RWPE1 (cell line): ENCODE measurements around the gene SLC25A25.

ENCODE experiments used
- CTCF ChIA-PET: fragments of 350-600 bp; sonication (Branson Sonifier 250); formaldehyde crosslinking; extraction: SDS; loops from one replicate; lab custom pipeline; 2021; lab: Yijun Ruan, JAX
- POLR2A ChIA-PET: fragments of 400-600 bp; formaldehyde crosslinking; extraction: SDS; loops from one replicate; lab custom pipeline; 2020; ENCODE audit warnings: antibody characterized with exemption; ENCODE audit not compliant: low non-redundant PET; lab: Yijun Ruan, JAX
- DNase-seq: peaks from one replicate; pipeline ENCODE4 v3.0.0; 2012; ENCODE audit warnings: low spot score
- H3K27ac ChIP-seq: fragments of 450-650 bp; 2 replicates; pipeline ENCODE4 v1.5.1; 2017
- TF ChIP-seq, protein P1 (sequence below): fragments of 450-650 bp; conservative IDR thresholded peaks from 2 replicates; pipeline ENCODE4 v1.5.1; 2017; ENCODE audit warnings: low read depth, mild to moderate bottlenecking

The SLC25A25 gene

GRCh38 chr9:128123451-128124080, 55.5 kb downstream of the SLC25A25 start:
- POLR2A ChIA-PET, result no interaction called here
- H3K27ac ChIP-seq, result peak overlapping the region; percentile 95; the same call in 1 of the 2 replicates
- DNase-seq, result no peak
- TF ChIP-seq, protein P1, sequence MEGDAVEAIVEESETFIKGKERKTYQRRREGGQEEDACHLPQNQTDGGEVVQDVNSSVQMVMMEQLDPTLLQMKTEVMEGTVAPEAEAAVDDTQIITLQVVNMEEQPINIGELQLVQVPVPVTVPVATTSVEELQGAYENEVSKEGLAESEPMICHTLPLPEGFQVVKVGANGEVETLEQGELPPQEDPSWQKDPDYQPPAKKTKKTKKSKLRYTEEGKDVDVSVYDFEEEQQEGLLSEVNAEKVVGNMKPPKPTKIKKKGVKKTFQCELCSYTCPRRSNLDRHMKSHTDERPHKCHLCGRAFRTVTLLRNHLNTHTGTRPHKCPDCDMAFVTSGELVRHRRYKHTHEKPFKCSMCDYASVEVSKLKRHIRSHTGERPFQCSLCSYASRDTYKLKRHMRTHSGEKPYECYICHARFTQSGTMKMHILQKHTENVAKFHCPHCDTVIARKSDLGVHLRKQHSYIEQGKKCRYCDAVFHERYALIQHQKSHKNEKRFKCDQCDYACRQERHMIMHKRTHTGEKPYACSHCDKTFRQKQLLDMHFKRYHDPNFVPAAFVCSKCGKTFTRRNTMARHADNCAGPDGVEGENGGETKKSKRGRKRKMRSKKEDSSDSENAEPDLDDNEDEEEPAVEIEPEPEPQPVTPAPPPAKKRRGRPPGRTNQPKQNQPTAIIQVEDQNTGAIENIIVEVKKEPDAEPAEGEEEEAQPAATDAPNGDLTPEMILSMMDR, result no peak
- CTCF ChIA-PET, result interaction anchor here (1.4 kb wide), 1 partner anchor 37 kb away, joined by 5 read pairs; no protein-coding TSS in a partner anchor

- H3K27ac ChIP-seq, result peak overlapping the region; percentile 95
- CTCF ChIA-PET, result interaction anchor here (0.6 to 1.6 kb wide), 18 partner anchors 9 to 976 kb away, joined by 3 to 11 read pairs (median 4); partner anchors contain the start of gene BBLN
- TF ChIP-seq, protein P1, result no peak
- DNase-seq, result no peak
- POLR2A ChIA-PET, result no interaction called here
Measured at GRCh38 chr9:128124451-128124850, 56.4 kb downstream of the SLC25A25 start.

- TF ChIP-seq, protein P1, result peak; percentile 91
- H3K27ac ChIP-seq, result peak overlapping the region; percentile 95
- ChIA-PET CTCF (interaction anchor here (0.6 to 4.2 kb wide), 19 partner anchors 7 to 975 kb away, joined by 3 to 40 read pairs (median 4); partner anchors contain the start of gene BBLN), POLR2A (interaction anchor here (0.6 kb wide), 1 partner anchor 58 kb away, joined by 3 read pairs; no protein-coding TSS in a partner anchor)
- no peak for DNase-seq
Measured at GRCh38 chr9:128124873-128125579, 57.0 kb downstream of the SLC25A25 start.

GRCh38 chr9:128125580-128126354, 57.7 kb downstream of the SLC25A25 start:
- TF ChIP-seq, protein P1, result no peak
- CTCF ChIA-PET, result interaction anchor here (0.6 to 4.2 kb wide), 7 partner anchors 8 to 100 kb away, joined by 3 to 40 read pairs (median 8); no protein-coding TSS in a partner anchor
- POLR2A ChIA-PET, result interaction anchor here (0.6 to 0.7 kb wide), 4 partner anchors 57 to 126 kb away, joined by 3 read pairs; no protein-coding TSS in a partner anchor
- DNase-seq, result no peak
- H3K27ac ChIP-seq, result peak overlapping the region; percentile 95

DNA sequence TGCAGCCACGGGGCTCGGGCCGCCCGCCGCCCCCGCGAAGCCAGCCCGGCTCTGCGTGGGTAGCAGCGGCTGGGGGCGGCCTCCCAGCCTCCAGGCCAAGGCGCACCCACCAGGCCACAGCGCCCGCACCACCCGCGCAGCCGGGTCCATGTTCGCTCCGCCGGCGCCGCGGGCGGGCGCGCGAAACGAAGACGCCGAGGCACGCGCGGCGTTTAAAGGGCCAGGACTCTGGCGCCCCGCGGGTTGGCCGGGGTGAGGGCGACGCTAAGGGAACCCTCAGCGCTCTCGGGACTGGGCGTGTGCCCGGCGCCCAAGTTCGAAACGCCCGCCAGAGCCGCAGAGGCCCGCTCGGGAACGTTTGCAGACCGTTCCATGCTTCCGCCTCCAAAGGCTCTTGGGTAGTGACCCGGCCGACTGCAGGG, 59.5 kb downstream of the SLC25A25 start, which contains the start of gene PTGES2:
TSS of gene PTGES2 (minus strand) at position 162 of the 422 bp plus-strand sequence. CDS start at position 150, 12 bp downstream.
- TF ChIP-seq, protein P1, result no peak
- ChIA-PET CTCF (interaction anchor here (1.0 to 4.2 kb wide), 2 partner anchors 10 to 15 kb away, joined by 3 to 40 read pairs; no protein-coding TSS in a partner anchor), POLR2A (interaction anchor here (0.6 to 2.0 kb wide), 2 partner anchors 33 to 238 kb away, joined by 4 to 7 read pairs; partner anchors contain the start of gene BBLN)
- peak within 1 kb of the TSS; percentile 95 for H3K27ac ChIP-seq
- peak; percentile 83 for DNase-seq
